Ovary (tissue), 3 donors: ENCODE results near the gene UGGT2.

Experiments
- EP300 ChIP-seq: sonication (generic); formaldehyde crosslinking; IDR thresholded peaks from one replicate; pipeline ENCODE4 v1.6.1; 2017; ENCODE audit warnings: antibody characterized with exemption
- POLR2A ChIP-seq: fragments of 450-650 bp; IDR thresholded peaks from one replicate; pipeline ENCODE4 v1.6.1; 2017; ENCODE audit warnings: antibody characterized with exemption, mild to moderate bottlenecking, moderate library complexity
- TF ChIP-seq, protein P1 (sequence below), 3 donors: fragments of 450-650 bp in 2 of 3; fragments of 200-600 bp in 1 of 3; IDR thresholded peaks; one replicate each; pipeline versions ENCODE4 v1.5.1 to v1.8.0; 2016 to 2022; ENCODE audit warnings: antibody characterized with exemption in 3 of 3, mild to moderate bottlenecking in 1 of 3
- donor health status: DM: no; HTN: no; CAD: no.

GRCh38 chr13:95954266-95954665 is 98.9 kb downstream of the UGGT2 start:
- TF ChIP-seq, protein P1, sequence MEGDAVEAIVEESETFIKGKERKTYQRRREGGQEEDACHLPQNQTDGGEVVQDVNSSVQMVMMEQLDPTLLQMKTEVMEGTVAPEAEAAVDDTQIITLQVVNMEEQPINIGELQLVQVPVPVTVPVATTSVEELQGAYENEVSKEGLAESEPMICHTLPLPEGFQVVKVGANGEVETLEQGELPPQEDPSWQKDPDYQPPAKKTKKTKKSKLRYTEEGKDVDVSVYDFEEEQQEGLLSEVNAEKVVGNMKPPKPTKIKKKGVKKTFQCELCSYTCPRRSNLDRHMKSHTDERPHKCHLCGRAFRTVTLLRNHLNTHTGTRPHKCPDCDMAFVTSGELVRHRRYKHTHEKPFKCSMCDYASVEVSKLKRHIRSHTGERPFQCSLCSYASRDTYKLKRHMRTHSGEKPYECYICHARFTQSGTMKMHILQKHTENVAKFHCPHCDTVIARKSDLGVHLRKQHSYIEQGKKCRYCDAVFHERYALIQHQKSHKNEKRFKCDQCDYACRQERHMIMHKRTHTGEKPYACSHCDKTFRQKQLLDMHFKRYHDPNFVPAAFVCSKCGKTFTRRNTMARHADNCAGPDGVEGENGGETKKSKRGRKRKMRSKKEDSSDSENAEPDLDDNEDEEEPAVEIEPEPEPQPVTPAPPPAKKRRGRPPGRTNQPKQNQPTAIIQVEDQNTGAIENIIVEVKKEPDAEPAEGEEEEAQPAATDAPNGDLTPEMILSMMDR (IDR thresholded peaks at IDR 0.05): no peak
- TF ChIP-seq POLR2A: no peak
- no peak for TF ChIP-seq EP300
